Activated CD4-positive, alpha-beta T cell treated with anti-CD3 and anti-CD28 coated beads, Interleukin-2, amount 50 U/mL, for 16 hours (primary cell): Measurements from ENCODE around the gene SLC22A9.

Experiments
- DNase-seq: peaks from one replicate; pipeline ENCODE4 v3.0.0-alpha.2; 2020

Gene SLC22A9

DNA sequence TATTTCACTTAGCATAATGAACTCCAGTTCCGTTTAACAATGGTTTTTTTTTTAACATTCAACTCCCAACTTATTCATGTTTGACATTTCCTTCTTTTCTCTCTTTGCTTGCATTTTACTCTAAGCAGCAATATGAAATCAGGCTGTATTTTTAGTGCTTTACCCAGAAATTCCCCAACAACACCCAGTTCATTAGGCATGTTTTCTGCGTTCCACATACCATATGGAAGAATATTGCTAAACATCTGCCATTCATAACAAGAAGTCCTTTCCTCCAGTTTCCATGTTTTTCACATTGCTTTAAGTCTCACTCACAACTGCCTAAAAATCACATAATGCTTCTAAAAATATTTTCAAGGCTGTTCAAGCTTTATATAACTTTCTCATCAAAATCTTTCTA, 75.5 kb downstream of the SLC22A9 start:
- DNase-seq: no peak

DNA sequence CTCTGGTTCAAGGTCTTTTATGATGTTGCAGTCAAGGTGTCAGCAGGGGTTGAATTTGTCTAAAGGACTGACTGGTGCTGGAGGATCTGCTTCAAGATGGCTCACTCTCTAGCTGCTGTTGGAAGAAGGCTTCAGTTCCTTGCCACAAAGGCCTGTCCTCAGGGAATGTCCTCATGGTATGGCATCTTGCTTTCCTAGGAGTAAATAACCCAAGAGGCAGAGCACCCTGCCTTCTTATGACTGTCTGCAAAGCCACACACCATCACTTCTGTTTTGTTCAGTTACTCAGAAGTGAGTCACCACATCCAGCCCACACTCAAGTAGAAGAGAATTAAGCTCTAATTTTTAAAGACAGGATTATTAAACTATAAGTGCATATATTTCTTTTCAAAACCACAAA, 76.1 kb downstream of the SLC22A9 start:
- no peak for DNase-seq

DNA sequence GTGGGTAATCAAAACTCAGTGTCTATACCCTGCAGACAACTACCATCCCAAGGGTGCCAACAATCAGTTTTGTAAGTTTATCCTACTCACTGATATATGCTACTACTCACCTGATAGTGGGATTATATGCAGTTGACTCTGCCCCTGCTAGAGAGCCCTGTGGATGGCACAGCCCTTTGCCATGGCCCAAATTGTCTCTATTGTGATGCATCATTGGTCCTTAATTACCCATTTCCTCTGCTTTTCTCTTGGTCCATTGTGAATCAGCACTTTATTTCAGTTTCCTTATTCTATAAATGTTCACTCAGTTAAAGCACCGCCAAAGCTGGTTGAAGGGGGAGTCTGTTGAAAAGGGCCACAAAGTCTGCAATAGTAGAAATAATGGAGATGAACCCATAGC, 79.1 kb downstream of the SLC22A9 start:
- DNase-seq: no peak

DNA sequence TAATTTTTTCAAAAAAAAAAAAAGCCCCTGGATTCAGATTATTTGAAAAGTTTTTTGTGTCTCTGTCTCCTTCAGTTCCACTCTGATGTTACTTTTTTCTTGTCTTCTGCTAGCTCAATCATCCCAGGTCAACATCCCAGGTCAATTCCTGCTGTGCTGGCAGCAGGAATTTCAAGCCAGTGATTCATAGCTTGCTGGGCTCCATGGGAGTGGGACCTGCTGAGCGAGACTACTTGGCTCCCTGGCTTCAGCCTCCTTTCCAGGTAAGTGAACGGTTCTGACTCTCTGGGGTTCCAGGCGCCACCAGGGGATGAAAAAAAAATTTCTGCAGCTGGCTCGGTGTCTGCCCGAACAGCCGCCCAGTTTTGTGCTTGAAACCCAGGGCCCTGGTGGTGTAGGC, 90.0 kb downstream of the SLC22A9 start:
- no peak for DNase-seq
